ENCODE results near the gene MRPL55. TPM values are rescaled to one million over a fixed set of nuclear protein-coding genes. Genes with fewer than 3 reads are reported as not detected.

Gene MRPL55
- total RNA-seq, 1 experiment from 2014 or later, result 60.4 TPM

DNA sequence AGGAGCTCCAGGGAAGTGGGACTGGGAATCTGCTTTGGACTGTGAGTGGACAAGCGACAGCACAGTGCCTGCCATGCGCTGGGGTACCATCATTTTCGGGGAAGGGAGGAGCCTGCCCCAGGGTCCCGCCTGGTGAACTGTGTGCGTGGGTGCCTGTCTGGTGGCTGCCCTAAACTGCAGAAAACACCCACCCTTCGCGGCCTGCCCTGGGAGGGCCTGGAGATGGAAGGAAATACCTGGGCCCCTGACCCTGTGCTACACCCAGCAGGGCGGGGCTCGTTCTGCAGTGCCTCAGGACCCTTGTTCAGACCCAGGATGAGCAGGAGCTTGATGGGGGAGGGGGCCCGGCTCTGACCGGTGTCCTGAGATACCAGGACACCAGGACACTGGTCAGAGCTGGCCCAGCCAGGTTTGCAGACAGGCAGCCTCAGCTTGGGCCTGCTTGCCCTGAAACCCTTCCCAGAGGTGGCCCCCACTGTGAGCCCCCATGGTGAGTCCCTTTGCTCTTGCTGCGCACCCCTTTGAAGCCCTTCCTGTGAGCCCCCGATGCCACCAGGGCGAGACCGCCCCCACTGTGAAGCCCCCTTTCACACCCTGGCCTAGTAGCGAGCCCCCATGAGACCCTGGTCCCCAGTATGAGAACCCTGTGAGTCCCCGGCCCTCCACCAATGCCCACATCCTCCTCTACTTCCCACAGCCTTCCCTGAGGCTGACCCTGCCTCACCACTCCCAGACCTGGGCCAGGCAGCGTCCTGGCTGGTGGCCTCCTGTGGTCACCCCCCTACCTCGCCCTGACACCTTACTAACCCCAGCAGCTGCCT, 43.2 kb upstream of the MRPL55 start:
- H3K27ac ChIP-seq (ENCODE audit: low read depth, low read length, poor library complexity, severe bottlenecking), result no peak overlapping the region
- H3K36me3 ChIP-seq (ENCODE audit: insufficient read depth, low read length, poor library complexity, severe bottlenecking), result no peaks in the 10 kb centered on the region
- BruUV-seq (replicated peaks), result no TSS peak
- H3K9me3 ChIP-seq (ENCODE audit: low read depth, low read length, poor library complexity, severe bottlenecking), result no peaks in the 10 kb centered on the region
- no peak overlapping the region for H3K4me3 ChIP-seq (ENCODE audit: low read depth, low read length, poor library complexity, severe bottlenecking)
- TF ChIP-seq, protein P1, sequence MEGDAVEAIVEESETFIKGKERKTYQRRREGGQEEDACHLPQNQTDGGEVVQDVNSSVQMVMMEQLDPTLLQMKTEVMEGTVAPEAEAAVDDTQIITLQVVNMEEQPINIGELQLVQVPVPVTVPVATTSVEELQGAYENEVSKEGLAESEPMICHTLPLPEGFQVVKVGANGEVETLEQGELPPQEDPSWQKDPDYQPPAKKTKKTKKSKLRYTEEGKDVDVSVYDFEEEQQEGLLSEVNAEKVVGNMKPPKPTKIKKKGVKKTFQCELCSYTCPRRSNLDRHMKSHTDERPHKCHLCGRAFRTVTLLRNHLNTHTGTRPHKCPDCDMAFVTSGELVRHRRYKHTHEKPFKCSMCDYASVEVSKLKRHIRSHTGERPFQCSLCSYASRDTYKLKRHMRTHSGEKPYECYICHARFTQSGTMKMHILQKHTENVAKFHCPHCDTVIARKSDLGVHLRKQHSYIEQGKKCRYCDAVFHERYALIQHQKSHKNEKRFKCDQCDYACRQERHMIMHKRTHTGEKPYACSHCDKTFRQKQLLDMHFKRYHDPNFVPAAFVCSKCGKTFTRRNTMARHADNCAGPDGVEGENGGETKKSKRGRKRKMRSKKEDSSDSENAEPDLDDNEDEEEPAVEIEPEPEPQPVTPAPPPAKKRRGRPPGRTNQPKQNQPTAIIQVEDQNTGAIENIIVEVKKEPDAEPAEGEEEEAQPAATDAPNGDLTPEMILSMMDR (conservative IDR thresholded peaks at IDR 0.05; ENCODE audit: low read depth, low read length), result no peak
- TF ChIP-seq EZH2 (IDR thresholded peaks at IDR 0.05; ENCODE audit: borderline replicate concordance, low read depth, low read length, poor library complexity, severe bottlenecking), result no peak
- intact Hi-C loops (cut with micrococcal nuclease; ENCODE audit: unreplicated experiment), result no loop called here
- no peak for DNase-seq (ENCODE audit: low spot score)
- H3K27me3 ChIP-seq (replicated peaks; ENCODE audit: insufficient read depth, low read depth, low read length, poor library complexity), result peaks cover 6% of the 10 kb centered on the region
- CTCF ChIA-PET, result interaction anchor here (0.6 kb wide), 1 partner anchor 422 kb away, joined by 3 read pairs; no protein-coding TSS in a partner anchor
- H3K4me1 ChIP-seq (ENCODE audit: insufficient read depth, low read length, poor library complexity, severe bottlenecking), result no peaks in the 10 kb centered on the region
- POLR2A ChIA-PET (ENCODE audit: low non-redundant PET), result no interaction called here

DNA sequence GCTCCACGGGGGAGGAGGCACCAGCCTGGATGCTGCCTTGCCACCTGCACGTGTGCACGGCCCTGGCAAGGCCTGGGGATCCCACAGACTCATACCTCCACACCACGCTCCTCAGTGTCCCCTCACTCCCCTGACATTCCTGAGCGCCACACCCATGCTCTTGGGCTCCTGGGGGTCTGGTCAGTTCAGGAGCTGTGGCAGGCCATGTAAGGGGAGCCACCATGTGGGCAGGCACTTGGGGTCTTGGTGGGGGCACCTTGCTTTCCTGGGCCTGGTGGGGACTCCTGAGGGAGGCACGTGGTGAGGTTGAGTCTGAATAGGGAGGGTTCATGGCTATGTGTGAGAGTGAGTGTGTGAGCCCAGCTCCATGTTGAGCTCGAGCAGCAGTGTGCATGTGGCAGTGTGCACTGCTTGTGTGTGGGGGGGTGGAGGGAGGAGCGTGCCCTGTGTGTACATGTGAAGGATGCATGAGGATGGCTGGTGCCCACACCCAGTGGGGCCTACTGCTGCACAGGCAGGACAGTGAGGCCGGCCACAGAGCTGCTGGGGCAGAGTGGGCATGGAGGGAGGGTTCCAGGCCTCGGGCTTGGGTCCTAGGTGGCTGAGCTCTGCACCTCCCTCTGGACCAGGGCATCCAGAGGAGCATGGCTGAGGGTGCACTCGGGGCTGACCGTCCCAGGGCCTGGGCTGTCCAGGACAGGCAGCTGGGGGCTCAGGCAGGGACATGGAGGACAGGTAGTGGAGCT, 42.3 kb upstream of the MRPL55 start:
- H3K27ac ChIP-seq (ENCODE audit: low read depth, low read length, poor library complexity, severe bottlenecking), result no peak overlapping the region
- no peak overlapping the region for H3K4me3 ChIP-seq (ENCODE audit: low read depth, low read length, poor library complexity, severe bottlenecking)
- TF ChIP-seq, protein P1 (conservative IDR thresholded peaks at IDR 0.05; ENCODE audit: low read depth, low read length), result no peak
- intact Hi-C loops (cut with micrococcal nuclease; ENCODE audit: unreplicated experiment), result no loop called here
- H3K36me3 ChIP-seq (ENCODE audit: insufficient read depth, low read length, poor library complexity, severe bottlenecking), result no peaks in the 10 kb centered on the region
- H3K27me3 ChIP-seq (replicated peaks; ENCODE audit: insufficient read depth, low read depth, low read length, poor library complexity), result no peaks in the 10 kb centered on the region
- CTCF ChIA-PET, result interaction anchor here (0.6 to 0.7 kb wide), 2 partner anchors 14 to 421 kb away, joined by 3 read pairs; no protein-coding TSS in a partner anchor
- no peaks in the 10 kb centered on the region for H3K9me3 ChIP-seq (ENCODE audit: low read depth, low read length, poor library complexity, severe bottlenecking)
- H3K4me1 ChIP-seq (ENCODE audit: insufficient read depth, low read length, poor library complexity, severe bottlenecking), result no peaks in the 10 kb centered on the region
- DNase-seq (ENCODE audit: low spot score), result no peak
- no TSS peak for BruUV-seq (replicated peaks)
- POLR2A ChIA-PET (ENCODE audit: low non-redundant PET), result no interaction called here

DNA sequence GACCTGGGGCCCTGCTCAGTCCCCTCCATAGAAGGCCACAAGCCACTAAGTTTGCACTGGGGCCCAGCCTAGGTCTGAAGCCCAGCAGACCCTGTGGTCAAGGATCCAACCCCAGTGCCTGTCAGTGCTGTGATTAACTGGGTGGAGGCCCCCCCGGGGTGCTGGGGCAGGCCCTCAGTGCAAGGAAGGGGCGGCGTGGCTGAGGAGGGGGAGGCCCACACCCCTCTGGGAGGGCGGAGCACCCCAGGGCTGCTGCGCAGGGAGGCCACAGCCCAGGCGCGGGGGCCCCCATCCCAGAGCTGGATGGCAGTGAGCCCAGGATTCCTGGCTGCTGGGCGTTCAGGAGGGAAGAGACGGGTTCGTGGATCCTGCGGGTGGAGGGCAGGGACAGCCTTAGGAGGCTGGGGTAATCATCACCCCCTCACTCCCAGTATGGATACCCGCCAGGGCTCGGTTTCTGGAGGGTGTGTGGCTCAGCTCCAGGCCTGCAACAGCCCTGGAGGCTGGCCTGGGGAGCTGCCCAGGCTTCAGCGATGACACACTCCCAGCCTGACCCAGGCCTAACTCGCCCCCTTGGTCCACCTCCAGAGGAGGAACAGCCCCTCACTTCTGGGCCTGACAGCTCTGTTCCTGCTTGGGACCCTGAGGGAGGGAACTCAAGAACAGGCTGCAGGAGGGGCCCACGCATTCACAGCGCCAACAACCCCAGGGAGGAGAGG, 41.5 kb upstream of the MRPL55 start:
- TF ChIP-seq, protein P1 (conservative IDR thresholded peaks at IDR 0.05; ENCODE audit: low read depth, low read length), result no peak
- no peak for TF ChIP-seq EZH2 (IDR thresholded peaks at IDR 0.05; ENCODE audit: borderline replicate concordance, low read depth, low read length, poor library complexity, severe bottlenecking)
- ChIA-PET POLR2A (ENCODE audit: low non-redundant PET) (no interaction called here), CTCF (no interaction called here)
- no peak for DNase-seq (ENCODE audit: low spot score)
- Histone ChIP-seq H3K4me1 (ENCODE audit: insufficient read depth, low read length, poor library complexity, severe bottlenecking) (no peaks in the 10 kb centered on the region), H3K36me3 (ENCODE audit: insufficient read depth, low read length, poor library complexity, severe bottlenecking) (no peaks in the 10 kb centered on the region), H3K9me3 (ENCODE audit: low read depth, low read length, poor library complexity, severe bottlenecking) (no peaks in the 10 kb centered on the region), H3K27ac (ENCODE audit: low read depth, low read length, poor library complexity, severe bottlenecking) (no peak overlapping the region), H3K27me3 (replicated peaks; ENCODE audit: insufficient read depth, low read depth, low read length, poor library complexity) (no peaks in the 10 kb centered on the region), H3K4me3 (ENCODE audit: low read depth, low read length, poor library complexity, severe bottlenecking) (no peak overlapping the region)
- no TSS peak for BruUV-seq (replicated peaks)
- intact Hi-C loops (cut with micrococcal nuclease; ENCODE audit: unreplicated experiment), result no loop called here

All from A673 (cell line).